ENCODE results near the gene ELP1.

DNA sequence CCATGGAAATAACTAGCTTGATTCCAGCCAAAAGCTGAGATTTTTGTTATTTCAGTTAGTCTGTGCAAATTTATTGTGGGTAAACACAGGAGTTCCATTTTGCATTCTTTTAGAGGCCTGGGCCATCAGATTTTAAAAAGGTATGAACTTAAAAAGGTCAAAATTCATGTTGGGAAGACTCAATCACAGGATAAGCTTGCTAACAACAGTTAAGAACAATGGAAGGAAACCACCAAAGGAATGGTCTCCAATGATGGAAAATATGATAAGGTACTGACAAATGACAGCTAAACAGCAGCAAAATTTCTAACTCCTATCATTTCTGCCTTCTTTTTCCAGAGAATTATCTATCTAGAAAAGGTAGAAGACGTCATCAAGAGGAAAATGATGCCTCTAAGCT lies 16.2 kb upstream of the ELP1 start:
- TF ChIP-seq, protein P1, sequence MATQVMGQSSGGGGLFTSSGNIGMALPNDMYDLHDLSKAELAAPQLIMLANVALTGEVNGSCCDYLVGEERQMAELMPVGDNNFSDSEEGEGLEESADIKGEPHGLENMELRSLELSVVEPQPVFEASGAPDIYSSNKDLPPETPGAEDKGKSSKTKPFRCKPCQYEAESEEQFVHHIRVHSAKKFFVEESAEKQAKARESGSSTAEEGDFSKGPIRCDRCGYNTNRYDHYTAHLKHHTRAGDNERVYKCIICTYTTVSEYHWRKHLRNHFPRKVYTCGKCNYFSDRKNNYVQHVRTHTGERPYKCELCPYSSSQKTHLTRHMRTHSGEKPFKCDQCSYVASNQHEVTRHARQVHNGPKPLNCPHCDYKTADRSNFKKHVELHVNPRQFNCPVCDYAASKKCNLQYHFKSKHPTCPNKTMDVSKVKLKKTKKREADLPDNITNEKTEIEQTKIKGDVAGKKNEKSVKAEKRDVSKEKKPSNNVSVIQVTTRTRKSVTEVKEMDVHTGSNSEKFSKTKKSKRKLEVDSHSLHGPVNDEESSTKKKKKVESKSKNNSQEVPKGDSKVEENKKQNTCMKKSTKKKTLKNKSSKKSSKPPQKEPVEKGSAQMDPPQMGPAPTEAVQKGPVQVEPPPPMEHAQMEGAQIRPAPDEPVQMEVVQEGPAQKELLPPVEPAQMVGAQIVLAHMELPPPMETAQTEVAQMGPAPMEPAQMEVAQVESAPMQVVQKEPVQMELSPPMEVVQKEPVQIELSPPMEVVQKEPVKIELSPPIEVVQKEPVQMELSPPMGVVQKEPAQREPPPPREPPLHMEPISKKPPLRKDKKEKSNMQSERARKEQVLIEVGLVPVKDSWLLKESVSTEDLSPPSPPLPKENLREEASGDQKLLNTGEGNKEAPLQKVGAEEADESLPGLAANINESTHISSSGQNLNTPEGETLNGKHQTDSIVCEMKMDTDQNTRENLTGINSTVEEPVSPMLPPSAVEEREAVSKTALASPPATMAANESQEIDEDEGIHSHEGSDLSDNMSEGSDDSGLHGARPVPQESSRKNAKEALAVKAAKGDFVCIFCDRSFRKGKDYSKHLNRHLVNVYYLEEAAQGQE (IDR thresholded peaks at IDR 0.05; ENCODE audit: unreplicated experiment): no peak
- TF ChIP-seq CREB1 (CRISPR knock-in tag; IDR thresholded peaks at IDR 0.05; ENCODE audit: low read depth): no peak
- no peak for TF ChIP-seq CTCF (conservative IDR thresholded peaks at IDR 0.05; ENCODE audit: low read depth in 2 of 2)
- TF ChIP-seq EZH2 (IDR thresholded peaks at IDR 0.05; ENCODE audit: low read depth, unreplicated experiment): no peak
- no peak for TF ChIP-seq POLR2AphosphoS5 (IDR thresholded peaks at IDR 0.05; ENCODE audit: low read depth)
- no peak for TF ChIP-seq ZNF331 (CRISPR knock-in tag; IDR thresholded peaks at IDR 0.05; ENCODE audit: low read depth)
- TF ChIP-seq JUNB (IDR thresholded peaks at IDR 0.05; ENCODE audit: unreplicated experiment): no peak
- TF ChIP-seq ZNF114 (CRISPR knock-in tag; IDR thresholded peaks at IDR 0.05): no peak
- no peak for TF ChIP-seq ETS1 (IDR thresholded peaks at IDR 0.05)
- TF ChIP-seq EZH2phosphoT487 (IDR thresholded peaks at IDR 0.05; ENCODE audit: unreplicated experiment): no peak

All from GM23338 (cell line).